H1 (cell line): ENCODE results near the gene LECT2. TPM values are rescaled to one million over a fixed set of nuclear protein-coding genes. Genes with fewer than 3 reads are reported as not detected.

Experiments used
- BCL11A ChIP-seq, 2 experiments: IDR thresholded peaks; one replicate each; pipeline ENCODE4 v1.6.1; 2011; ENCODE audit warnings: low read depth in 2 of 2, low read length in 2 of 2, mild to moderate bottlenecking in 2 of 2
- CHD7 ChIP-seq: fragments of 300-600 bp; sonication (generic); IDR thresholded peaks from 2 replicates; pipeline ENCODE4 v1.7.1; 2012; ENCODE audit warnings: low read length, moderate library complexity, mild to moderate bottlenecking, inconsistent platforms; ENCODE audit not compliant: insufficient replicate concordance
- TEAD4 ChIP-seq: IDR thresholded peaks from 2 replicates; pipeline ENCODE4 v1.6.1; 2012; ENCODE audit warnings: low read depth, low read length, inconsistent platforms, mixed read lengths
- polyA plus RNA-seq, 7 experiments: library from polyadenylated mRNA; depleted of rRNA in 3 of 7; stranded (reverse) in 5 of 7; unstranded in 2 of 7; fragments of >200 nt in 5 of 7; fragments of 200-250 nt in 2 of 7; gene quantifications; 1 replicate in 5 of 7; 2 replicates in 1 of 7; 4 replicates in 1 of 7; pipeline versions ENCODE4 v1.2.1 to v1.2.3, GENCODE V29; 2011 to 2013; ENCODE audit warnings: missing spikeins in 2 of 7, mixed read lengths in 2 of 7
- total RNA-seq: library from RNA; stranded (reverse); fragmentation: NEBNext Ultra II Directional; extraction: Animal tissue kit (Norgen Biotek cat#: 25700); gene quantifications from 2 replicates; pipeline ENCODE4 v1.2.1, GENCODE V29; 2021

The LECT2 gene
- total and polyA plus RNA-seq, 2 of the 8 experiments (the other 6 are each of a cell fraction or from before 2014, with no cell fraction given) = not detected

- TF ChIP-seq CHD7 (no peak), TEAD4 (no peak), BCL11A (IDR thresholded peaks at IDR 0.05; ENCODE audit: low read depth in 2 of 2, low read length in 2 of 2) (no peak)
Measured at GRCh38 chr5:135996611-135997010, 41.8 kb upstream of the LECT2 start (continued).
